Prostate gland (tissue), 2 donors: ENCODE measurements around the gene EVI2B.

Experiments
- CTCF ChIP-seq, 4 experiments: fragments of 200-600 bp in 2 of 4; fragments of 450-650 bp in 2 of 4; sonication (generic) in 2 of 4; IDR thresholded peaks; 1 replicate in 3 of 4; 2 replicates in 1 of 4; pipeline ENCODE4 v1.5.1; 2016 to 2019; ENCODE audit warnings: antibody characterized with exemption in 4 of 4, mild to moderate bottlenecking in 2 of 4, moderate library complexity in 2 of 4
- POLR2AphosphoS5 ChIP-seq: sonication (generic); formaldehyde crosslinking; IDR thresholded peaks from one replicate; pipeline ENCODE4 v1.6.1; 2017; ENCODE audit warnings: antibody characterized with exemption

- TF ChIP-seq CTCF (IDR thresholded peaks at IDR 0.05) (no peak), POLR2AphosphoS5 (no peak)
Measured at GRCh38 chr17:31272236-31272635, 41.6 kb downstream of the EVI2B start.
